GM21576 (cell line): ENCODE measurements around the gene NCKAP5.
"Not testable (repeated sequence)": the region's sequence is repeated elsewhere in the genome, so short reads cannot be mapped to it uniquely, and the experiment has no call there.

Experiments used
- ATAC-seq: cut with Tn5 transposase; IDR thresholded peaks from one replicate; pipeline ENCODE4 v1.9.1; 2021; ENCODE audit warnings: mild to moderate bottlenecking, moderate library complexity; ENCODE audit not compliant: unreplicated experiment

Gene NCKAP5

DNA sequence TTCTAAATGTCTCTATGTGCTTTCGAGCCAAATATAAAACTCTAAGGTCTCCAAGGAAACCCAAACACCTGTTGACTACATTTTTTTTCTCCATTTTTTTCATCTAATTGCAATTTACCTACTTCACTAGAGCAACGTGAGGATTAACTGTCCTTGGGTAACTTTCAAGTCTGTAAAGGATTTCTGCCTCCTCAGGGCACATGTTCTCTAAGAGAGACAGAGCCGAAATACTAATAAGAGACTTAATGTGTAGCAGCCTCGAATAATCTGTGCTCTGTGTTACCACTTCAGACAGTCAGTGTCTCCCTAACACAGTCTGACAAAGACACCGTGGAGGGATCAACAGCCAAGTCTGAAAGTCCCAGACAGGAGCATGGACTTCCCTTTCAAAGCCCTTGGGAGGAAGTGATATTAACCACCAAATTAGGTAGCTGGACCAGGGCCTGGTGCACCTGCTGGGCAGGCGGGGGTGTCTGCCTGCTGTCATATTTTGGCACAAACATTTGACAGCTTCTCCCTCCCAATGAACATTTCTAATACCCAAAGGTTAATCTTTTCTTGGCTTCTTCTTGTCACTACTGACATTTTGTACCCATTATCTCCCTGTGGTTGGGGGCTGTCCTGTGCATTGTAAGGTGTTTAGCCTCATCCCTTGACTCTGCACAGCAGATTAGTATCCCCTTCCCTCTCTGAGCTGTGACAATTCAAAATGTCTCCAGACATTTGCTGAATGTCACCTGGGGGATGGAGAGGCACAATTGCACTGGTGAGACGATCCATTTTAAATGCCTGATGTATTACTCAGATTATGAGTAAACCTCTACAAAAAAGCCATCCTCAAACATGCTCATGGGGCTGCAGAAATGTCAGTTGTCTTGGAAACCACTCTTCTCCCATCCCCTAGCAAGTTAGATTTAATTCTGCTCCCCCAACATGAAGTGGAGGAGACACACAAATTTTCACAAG, 852.6 kb downstream of the NCKAP5 start:
- ATAC-seq, result no peak

- no peak for ATAC-seq
Observed at GRCh38 chr2:132703396-132703795, 864.9 kb downstream of the NCKAP5 start.

GRCh38 chr2:132701810-132702209, 866.5 kb downstream of the NCKAP5 start:
- no peak for ATAC-seq

GRCh38 chr2:132699802-132700201, 868.5 kb downstream of the NCKAP5 start:
- ATAC-seq, result not testable (repeated sequence)

DNA sequence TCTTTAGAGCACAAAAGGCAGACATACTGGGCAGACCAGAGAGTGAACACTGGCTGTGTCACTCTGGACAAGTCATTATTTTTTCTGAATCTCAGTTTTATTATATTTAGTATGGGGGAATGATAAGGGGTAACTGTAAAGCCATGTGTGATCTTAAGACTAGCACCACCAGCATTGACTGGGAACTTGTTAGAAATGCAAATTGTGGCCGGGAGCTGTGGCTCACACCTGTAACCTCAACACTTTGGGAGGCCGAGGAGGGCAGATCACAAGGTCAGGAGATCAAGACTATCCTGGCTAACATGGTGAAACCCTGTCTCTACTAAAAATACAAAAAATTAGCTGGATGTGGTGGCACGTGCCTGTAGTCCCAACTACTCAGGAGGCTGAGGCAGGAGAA, 869.9 kb downstream of the NCKAP5 start:
- ATAC-seq, result not testable (repeated sequence)

- ATAC-seq, result no peak
Observed at GRCh38 chr2:132697556-132698205, 870.6 kb downstream of the NCKAP5 start.

- ATAC-seq, result no peak
Observed at GRCh38 chr2:132692816-132693215, 875.4 kb downstream of the NCKAP5 start.

- ATAC-seq, result no peak
Observed at GRCh38 chr2:132691556-132691955, 876.7 kb downstream of the NCKAP5 start.

- ATAC-seq, result no peak
Observed at GRCh38 chr2:132690664-132691303, 877.5 kb downstream of the NCKAP5 start.

DNA sequence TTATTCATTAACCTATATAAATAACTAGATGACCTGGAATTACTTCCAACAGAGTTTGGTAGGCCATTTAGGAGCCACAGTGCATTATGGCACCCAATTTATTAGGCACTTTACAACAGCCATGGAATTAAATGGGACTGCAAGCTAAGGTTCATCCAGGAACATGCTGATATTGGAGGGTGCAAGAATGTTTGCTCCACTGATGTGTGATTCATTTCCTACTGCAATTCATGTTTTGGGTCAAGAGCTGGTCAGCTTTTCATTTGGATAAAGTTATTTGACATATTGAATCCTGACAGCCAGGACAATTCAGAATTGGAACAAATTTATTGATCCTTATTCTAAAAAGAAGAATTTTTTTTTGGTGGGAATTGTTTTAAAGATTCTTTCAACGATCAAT, 886.5 kb downstream of the NCKAP5 start:
- ATAC-seq, result no peak

DNA sequence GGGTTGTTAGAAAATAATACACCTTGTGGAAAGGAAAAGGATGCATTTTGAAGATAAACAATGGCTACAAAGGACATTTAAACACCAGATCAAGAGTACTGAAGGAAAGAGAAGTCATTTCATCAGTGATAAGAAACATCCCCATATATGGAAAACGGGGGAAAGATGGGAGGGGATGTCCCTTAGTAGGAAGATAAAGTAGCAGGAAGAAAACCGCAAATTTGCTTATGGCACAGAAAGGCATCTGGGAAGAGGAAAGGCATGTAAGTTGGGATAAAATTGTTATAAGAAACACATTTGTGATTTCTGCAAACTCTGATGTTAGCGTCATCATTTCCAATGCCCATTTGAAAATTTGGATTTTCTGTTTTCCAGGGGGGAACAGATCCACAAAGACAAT, 887.7 kb downstream of the NCKAP5 start:
- ATAC-seq, result no peak

- no peak for ATAC-seq
Observed at GRCh38 chr2:132678483-132678882, 889.8 kb downstream of the NCKAP5 start.

DNA sequence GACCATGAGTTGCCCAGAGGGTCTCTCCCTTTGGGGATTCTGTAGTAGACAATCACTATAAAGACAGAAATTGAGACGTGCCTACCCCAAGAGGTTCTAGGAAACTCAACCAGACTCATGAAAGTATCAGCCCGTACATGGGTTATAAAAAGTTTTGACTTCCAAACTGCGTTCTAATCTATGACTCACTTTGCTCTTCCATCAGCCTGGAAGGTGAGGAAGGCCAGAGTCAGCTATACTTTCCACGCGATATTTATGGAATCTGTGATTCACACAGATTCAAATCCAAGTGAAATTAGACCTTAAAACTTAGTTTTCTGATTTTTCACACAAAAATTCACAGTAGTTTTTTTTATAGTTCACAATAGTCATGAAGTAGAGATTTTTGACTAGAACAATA, 890.6 kb downstream of the NCKAP5 start:
- ATAC-seq, result no peak

GRCh38 chr2:132676999-132677398, 891.3 kb downstream of the NCKAP5 start:
- ATAC-seq, result no peak

- ATAC-seq, result no peak
Observed at GRCh38 chr2:132671151-132671835, 897.0 kb downstream of the NCKAP5 start.

GRCh38 chr2:132670496-132671150, 897.6 kb downstream of the NCKAP5 start:
- ATAC-seq, result no peak

- ATAC-seq, result no peak
Observed at GRCh38 chr2:132669908-132670495, 898.3 kb downstream of the NCKAP5 start, which contains the start of gene LYPD1. Gene LYPD1, minus strand, starts transcription at chr2:132670205. Its CDS starts 273 bp downstream, at chr2:132669932.

- no peak for ATAC-seq
Observed at GRCh38 chr2:132668987-132669907, 899.0 kb downstream of the NCKAP5 start.
